ENCODE measurements around the gene DUSP22. TPM values are rescaled to one million over a fixed set of nuclear protein-coding genes. Genes with fewer than 3 reads are reported as not detected.

DUSP22 gene
- total RNA-seq, 1 experiment from 2014 or later = 25.0 TPM

DNA sequence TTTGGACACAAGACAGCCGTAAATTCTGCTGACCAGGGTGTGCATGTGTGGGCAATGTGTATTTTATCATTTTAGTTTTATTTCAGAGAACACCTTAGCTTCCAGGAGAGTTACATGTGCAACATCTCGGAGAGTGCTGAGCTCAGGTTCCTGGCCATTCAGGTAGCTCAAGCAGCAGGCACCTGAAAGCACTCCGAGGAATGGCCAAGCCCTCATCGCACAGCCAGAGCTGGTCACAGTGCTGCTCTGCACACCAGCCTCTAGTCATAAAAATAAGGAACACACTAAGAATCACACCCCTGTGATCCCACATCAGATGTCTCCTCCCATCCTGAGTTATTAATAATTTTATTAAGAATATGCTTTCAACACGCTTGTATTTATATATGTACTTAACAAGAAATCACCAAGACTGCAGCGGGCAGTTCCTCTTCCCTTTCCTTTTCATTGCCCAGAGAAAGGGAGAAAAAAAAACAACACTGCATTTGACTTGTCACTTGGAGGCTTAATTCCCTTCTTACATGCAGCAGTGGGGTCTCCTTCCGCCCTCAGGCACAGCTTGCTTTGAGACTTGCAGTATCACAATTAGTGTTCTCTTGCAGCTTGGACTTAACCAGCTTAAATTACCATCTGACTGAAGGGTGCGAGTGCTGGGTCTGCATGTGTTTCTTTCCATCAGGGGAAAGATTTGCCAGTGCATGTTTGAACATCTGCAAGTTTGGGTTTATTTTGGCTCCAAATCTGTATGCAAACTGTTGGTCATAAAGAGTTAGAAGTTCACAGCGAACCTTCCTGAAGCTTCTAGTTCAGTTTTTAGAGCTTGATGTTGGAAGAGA lies 63.3 kb downstream of the DUSP22 start:
- WGBS (ENCODE audit: extremely low coverage, insufficient read length, low lambda C conversion rate) = no CpG with 5 or more reads among the region's 9 CpGs
- Histone ChIP-seq H3K79me1 (ENCODE audit: insufficient read depth, low read depth, low read length, poor library complexity, severe bottlenecking) (no peaks in the 10 kb centered on the region), H3K4me2 (ENCODE audit: insufficient read depth, insufficient read length, low read length) (no peak overlapping the region), H4K20me1 (ENCODE audit: control insufficient read depth, insufficient read depth, insufficient read length) (no peaks in the 10 kb centered on the region), H3K14ac (ENCODE audit: insufficient read depth, low read length) (no peak overlapping the region), H2BK120ac (ENCODE audit: low read depth, low read length, poor library complexity, severe bottlenecking) (no peak overlapping the region), H4K5ac (ENCODE audit: insufficient read length, low read depth, low read length) (no peak overlapping the region), H2BK5ac (ENCODE audit: insufficient read length, low read length) (no peak overlapping the region), H3K27ac (ENCODE audit: insufficient read length, low read depth, low read length) (no peak overlapping the region), H3K27me3 (ENCODE audit: insufficient read depth, low read length) (no peaks in the 10 kb centered on the region), H2AFZ (ENCODE audit: low read length) (no peak overlapping the region), H3K79me2 (ENCODE audit: insufficient read depth, low read length) (no peaks in the 10 kb centered on the region), H3K56ac (ENCODE audit: insufficient read length, low read depth, low read length) (no peak overlapping the region), H3K18ac (ENCODE audit: insufficient read length, low read depth, low read length) (no peak overlapping the region), H2BK15ac (ENCODE audit: low read depth, low read length) (no peak overlapping the region), H3K23me2 (ENCODE audit: insufficient read length, low read depth, low read length, poor library complexity, severe bottlenecking) (no peaks in the 10 kb centered on the region), H4K8ac (replicated peaks; ENCODE audit: insufficient read length, low read depth, low read length) (no peak overlapping the region), H2BK20ac (ENCODE audit: low read depth, low read length, poor library complexity, severe bottlenecking) (no peak overlapping the region), H3K4me1 (ENCODE audit: insufficient read depth, low read length) (no peaks in the 10 kb centered on the region), H4K91ac (ENCODE audit: insufficient read length, low read depth, low read length) (no peak overlapping the region), H3K4ac (ENCODE audit: low read depth, low read length) (no peak overlapping the region), H3K9ac (ENCODE audit: extremely low read depth, insufficient read length, low read length) (no peak overlapping the region), H3T11ph (ENCODE audit: low read length) (no peak overlapping the region), H3K23ac (ENCODE audit: insufficient read length, low read depth, low read length) (no peak overlapping the region), H3K9me3 (ENCODE audit: control insufficient read depth, low read depth, low read length) (peaks cover 65% of the 10 kb centered on the region), H2AK5ac (ENCODE audit: insufficient read length, low read length) (no peak overlapping the region), H2BK12ac (ENCODE audit: insufficient read length, low read depth, low read length) (no peak overlapping the region)
- H3K36me3 Mint-ChIP-seq (ENCODE audit: insufficient read depth in 1 of 3, low read depth in 3 of 3) = peaks cover 0 to 16% (median 15%) of the 10 kb centered on the region in 3 experiments; a peak in 6 of 7 replicates
- peaks cover 7% of the 10 kb centered on the region for H3K27me3 Mint-ChIP-seq (ENCODE audit: low read depth)
- H3K4me1 Mint-ChIP-seq = peaks cover 8 to 10% of the 10 kb centered on the region in 2 experiments; a peak in 3 of 4 replicates
- no peak overlapping the region for H3K27ac Mint-ChIP-seq
- peaks cover 91 to 97% of the 10 kb centered on the region in 2 experiments for H3K9me3 Mint-ChIP-seq
- H3K4me3 Mint-ChIP-seq = no peak overlapping the region
- DNase-seq = no peak
- TF ChIP-seq, protein P1, sequence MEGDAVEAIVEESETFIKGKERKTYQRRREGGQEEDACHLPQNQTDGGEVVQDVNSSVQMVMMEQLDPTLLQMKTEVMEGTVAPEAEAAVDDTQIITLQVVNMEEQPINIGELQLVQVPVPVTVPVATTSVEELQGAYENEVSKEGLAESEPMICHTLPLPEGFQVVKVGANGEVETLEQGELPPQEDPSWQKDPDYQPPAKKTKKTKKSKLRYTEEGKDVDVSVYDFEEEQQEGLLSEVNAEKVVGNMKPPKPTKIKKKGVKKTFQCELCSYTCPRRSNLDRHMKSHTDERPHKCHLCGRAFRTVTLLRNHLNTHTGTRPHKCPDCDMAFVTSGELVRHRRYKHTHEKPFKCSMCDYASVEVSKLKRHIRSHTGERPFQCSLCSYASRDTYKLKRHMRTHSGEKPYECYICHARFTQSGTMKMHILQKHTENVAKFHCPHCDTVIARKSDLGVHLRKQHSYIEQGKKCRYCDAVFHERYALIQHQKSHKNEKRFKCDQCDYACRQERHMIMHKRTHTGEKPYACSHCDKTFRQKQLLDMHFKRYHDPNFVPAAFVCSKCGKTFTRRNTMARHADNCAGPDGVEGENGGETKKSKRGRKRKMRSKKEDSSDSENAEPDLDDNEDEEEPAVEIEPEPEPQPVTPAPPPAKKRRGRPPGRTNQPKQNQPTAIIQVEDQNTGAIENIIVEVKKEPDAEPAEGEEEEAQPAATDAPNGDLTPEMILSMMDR (conservative IDR thresholded peaks at IDR 0.05) = no peak

Measured in H9 (cell line).